OCI-LY7 (cell line): ENCODE results near the gene PPFIBP1.

Experiments
- CTCF ChIP-seq: fragments of 200-600 bp; sonication (generic); conservative IDR thresholded peaks from 2 replicates; pipeline ENCODE4 v1.5.1; 2014; ENCODE audit warnings: mild to moderate bottlenecking, antibody characterized with exemption, low read length, moderate library complexity, mixed read lengths
- EZH2phosphoT487 ChIP-seq: fragments of 200-600 bp; sonication (generic); IDR thresholded peaks from 2 replicates; pipeline ENCODE4 v1.6.1; 2018; ENCODE audit warnings: low read depth, borderline replicate concordance, mild to moderate bottlenecking, mixed run types, antibody characterized with exemption, low read length, moderate library complexity, mixed read lengths

GRCh38 chr12:27622436-27623195 is 98.6 kb downstream of the PPFIBP1 start:
- TF ChIP-seq CTCF = no peak
- no peak for TF ChIP-seq EZH2phosphoT487
